MM.1S (cell line): ENCODE measurements around the gene LPIN1.

Experiments
- EZH2 ChIP-seq: fragments of 300-600 bp; sonication (generic); optimal IDR thresholded peaks from 2 replicates; pipeline ENCODE3; 2017; ENCODE audit warnings: low read depth, mild to moderate bottlenecking, antibody characterized with exemption, low read length, mixed read lengths
- EZH2phosphoT487 ChIP-seq: fragments of 300-600 bp; sonication (generic); IDR thresholded peaks from 2 replicates; pipeline ENCODE4 v1.6.1; 2018; ENCODE audit warnings: antibody characterized with exemption, low read length
- TF ChIP-seq, protein P1 (sequence below): fragments of 300-600 bp; sonication (generic); IDR thresholded peaks from 2 replicates; pipeline ENCODE4 v1.5.1; 2016; ENCODE audit warnings: antibody characterized with exemption, low read length, mixed read lengths

DNA sequence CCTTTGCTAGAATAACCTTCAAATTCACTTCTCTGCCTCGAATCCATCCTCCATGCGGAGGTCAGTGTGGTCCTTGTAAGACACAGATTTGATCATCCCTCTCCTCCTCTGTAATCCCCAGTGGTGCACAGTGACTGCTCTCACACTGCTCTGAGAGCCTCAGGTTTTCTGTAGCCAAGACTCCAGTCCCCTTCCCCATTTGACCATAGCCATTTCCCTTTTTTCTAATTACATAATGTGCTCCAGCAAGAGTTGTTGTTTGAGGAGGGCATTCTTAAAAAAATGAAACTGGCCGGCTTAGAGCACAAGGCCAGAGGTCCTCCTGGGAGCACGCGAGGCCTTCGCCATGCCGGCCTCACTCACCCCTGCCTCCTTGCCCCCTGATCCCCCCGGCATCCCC is 34.7 kb upstream of the LPIN1 start:
- TF ChIP-seq, protein P1, sequence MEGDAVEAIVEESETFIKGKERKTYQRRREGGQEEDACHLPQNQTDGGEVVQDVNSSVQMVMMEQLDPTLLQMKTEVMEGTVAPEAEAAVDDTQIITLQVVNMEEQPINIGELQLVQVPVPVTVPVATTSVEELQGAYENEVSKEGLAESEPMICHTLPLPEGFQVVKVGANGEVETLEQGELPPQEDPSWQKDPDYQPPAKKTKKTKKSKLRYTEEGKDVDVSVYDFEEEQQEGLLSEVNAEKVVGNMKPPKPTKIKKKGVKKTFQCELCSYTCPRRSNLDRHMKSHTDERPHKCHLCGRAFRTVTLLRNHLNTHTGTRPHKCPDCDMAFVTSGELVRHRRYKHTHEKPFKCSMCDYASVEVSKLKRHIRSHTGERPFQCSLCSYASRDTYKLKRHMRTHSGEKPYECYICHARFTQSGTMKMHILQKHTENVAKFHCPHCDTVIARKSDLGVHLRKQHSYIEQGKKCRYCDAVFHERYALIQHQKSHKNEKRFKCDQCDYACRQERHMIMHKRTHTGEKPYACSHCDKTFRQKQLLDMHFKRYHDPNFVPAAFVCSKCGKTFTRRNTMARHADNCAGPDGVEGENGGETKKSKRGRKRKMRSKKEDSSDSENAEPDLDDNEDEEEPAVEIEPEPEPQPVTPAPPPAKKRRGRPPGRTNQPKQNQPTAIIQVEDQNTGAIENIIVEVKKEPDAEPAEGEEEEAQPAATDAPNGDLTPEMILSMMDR: no peak
- TF ChIP-seq EZH2: no peak
- TF ChIP-seq EZH2phosphoT487: no peak
